Measurements from ENCODE around the gene CLDN24.

The CLDN24 gene

GRCh38 chr4:183287677-183288076 lies 34.5 kb downstream of the CLDN24 start:
- Histone ChIP-seq H3K27me3 (no peaks in the 10 kb centered on the region), H3K9me3 (no peaks in the 10 kb centered on the region), H3K4me3 (ENCODE audit: low read depth in 1 of 2, low read length in 1 of 2) (no peak overlapping the region), H3K36me3 (no peaks in the 10 kb centered on the region), H3K27ac (no peak overlapping the region), H3K4me1 (ENCODE audit: control insufficient read depth in 1 of 2, insufficient read depth in 1 of 2, low read depth in 1 of 2, low read length in 1 of 2) (no peaks in the 10 kb centered on the region)
- no peak for TF ChIP-seq CTCF (IDR thresholded peaks at IDR 0.05)

GRCh38 chr4:183287309-183287659 lies 34.9 kb downstream of the CLDN24 start:
- H3K27me3 ChIP-seq: no peaks in the 10 kb centered on the region
- no peaks in the 10 kb centered on the region for H3K36me3 ChIP-seq
- no peaks in the 10 kb centered on the region for H3K9me3 ChIP-seq
- no peak overlapping the region for H3K27ac ChIP-seq
- H3K4me1 ChIP-seq (ENCODE audit: control insufficient read depth in 1 of 2, insufficient read depth in 1 of 2, low read depth in 1 of 2, low read length in 1 of 2): no peaks in the 10 kb centered on the region
- H3K4me3 ChIP-seq (ENCODE audit: low read depth in 1 of 2, low read length in 1 of 2): no peak overlapping the region
- TF ChIP-seq CTCF (IDR thresholded peaks at IDR 0.05): no peak

GRCh38 chr4:183286590-183287308 lies 35.5 kb downstream of the CLDN24 start:
- no peak for TF ChIP-seq CTCF (IDR thresholded peaks at IDR 0.05)
- Histone ChIP-seq H3K27me3 (no peaks in the 10 kb centered on the region), H3K4me3 (ENCODE audit: low read depth in 1 of 2, low read length in 1 of 2) (no peak overlapping the region), H3K36me3 (no peaks in the 10 kb centered on the region), H3K27ac (no peak overlapping the region), H3K9me3 (no peaks in the 10 kb centered on the region), H3K4me1 (ENCODE audit: control insufficient read depth in 1 of 2, insufficient read depth in 1 of 2, low read depth in 1 of 2, low read length in 1 of 2) (no peaks in the 10 kb centered on the region)

GRCh38 chr4:183285886-183286285 lies 36.3 kb downstream of the CLDN24 start:
- no peak overlapping the region for H3K27ac ChIP-seq
- TF ChIP-seq CTCF (IDR thresholded peaks at IDR 0.05): no peak
- no peaks in the 10 kb centered on the region for H3K36me3 ChIP-seq
- no peaks in the 10 kb centered on the region for H3K27me3 ChIP-seq
- H3K9me3 ChIP-seq: no peaks in the 10 kb centered on the region
- H3K4me3 ChIP-seq (ENCODE audit: low read depth in 1 of 2, low read length in 1 of 2): no peak overlapping the region
- H3K4me1 ChIP-seq (ENCODE audit: control insufficient read depth in 1 of 2, insufficient read depth in 1 of 2, low read depth in 1 of 2, low read length in 1 of 2): no peaks in the 10 kb centered on the region

GRCh38 chr4:183284965-183285364 lies 37.3 kb downstream of the CLDN24 start:
- no peaks in the 10 kb centered on the region for H3K27me3 ChIP-seq
- no peaks in the 10 kb centered on the region for H3K9me3 ChIP-seq
- H3K4me1 ChIP-seq (ENCODE audit: control insufficient read depth in 1 of 2, insufficient read depth in 1 of 2, low read depth in 1 of 2, low read length in 1 of 2): no peaks in the 10 kb centered on the region
- no peaks in the 10 kb centered on the region for H3K36me3 ChIP-seq
- TF ChIP-seq CTCF (IDR thresholded peaks at IDR 0.05): no peak
- H3K4me3 ChIP-seq (ENCODE audit: low read depth in 1 of 2, low read length in 1 of 2): no peak overlapping the region
- no peak overlapping the region for H3K27ac ChIP-seq

Data from neutrophil (primary cell).